ENCODE measurements around the gene HYAL2.
"Not testable (repeated sequence)": the region's sequence is repeated elsewhere in the genome, so short reads cannot be mapped to it uniquely, and the experiment has no call there.

Gene HYAL2

DNA sequence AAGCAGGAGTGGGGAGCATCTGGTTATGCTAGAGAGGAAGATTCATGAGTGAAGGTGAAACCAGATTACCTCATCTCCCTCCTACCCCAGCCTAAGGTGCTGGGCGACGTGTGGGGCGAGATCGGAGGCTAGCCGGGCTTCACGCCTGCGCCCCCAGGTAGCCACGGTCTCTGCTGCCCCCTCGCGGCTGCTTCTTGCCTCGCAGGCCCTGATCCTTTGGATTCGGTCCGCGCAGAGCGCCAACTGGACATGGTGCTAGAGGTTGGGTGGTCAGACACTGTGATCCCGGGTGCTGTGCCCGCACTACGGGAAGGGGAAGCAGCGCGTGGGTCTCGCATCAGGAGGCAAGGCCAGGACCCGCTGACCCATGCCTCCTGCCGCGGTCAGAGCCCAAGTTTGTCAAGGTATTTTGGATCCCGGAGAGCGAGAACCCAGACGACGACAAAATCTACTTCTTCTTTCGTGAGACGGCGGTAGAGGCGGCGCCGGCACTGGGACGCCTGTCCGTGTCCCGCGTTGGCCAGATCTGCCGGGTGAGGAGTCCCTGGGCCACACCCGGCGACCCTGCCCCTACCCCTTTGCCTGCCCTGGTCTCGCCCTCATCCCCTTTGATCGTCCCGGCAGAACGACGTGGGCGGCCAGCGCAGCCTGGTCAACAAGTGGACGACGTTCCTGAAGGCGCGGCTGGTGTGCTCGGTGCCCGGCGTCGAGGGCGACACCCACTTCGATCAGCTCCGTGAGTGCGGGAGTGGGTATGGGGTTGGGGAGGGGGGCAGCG is 49.4 kb downstream of the HYAL2 start (continued):
- TF ChIP-seq ZNF785 (tag by site-specific recombination; IDR thresholded peaks at IDR 0.05) (no peak), ZNF624 (tag by site-specific recombination; IDR thresholded peaks at IDR 0.05) (no peak), SP7 (tag by site-specific recombination; IDR thresholded peaks at IDR 0.05) (no peak), ZEB2 (tag by site-specific recombination; IDR thresholded peaks at IDR 0.05) (0 out of 2 replicates have a peak, but pooled peaks have one; percentile 57), ZNF48 (tag by site-specific recombination; IDR thresholded peaks at IDR 0.05) (no peak), GLI4 (tag by site-specific recombination; IDR thresholded peaks at IDR 0.05) (no peak)

DNA sequence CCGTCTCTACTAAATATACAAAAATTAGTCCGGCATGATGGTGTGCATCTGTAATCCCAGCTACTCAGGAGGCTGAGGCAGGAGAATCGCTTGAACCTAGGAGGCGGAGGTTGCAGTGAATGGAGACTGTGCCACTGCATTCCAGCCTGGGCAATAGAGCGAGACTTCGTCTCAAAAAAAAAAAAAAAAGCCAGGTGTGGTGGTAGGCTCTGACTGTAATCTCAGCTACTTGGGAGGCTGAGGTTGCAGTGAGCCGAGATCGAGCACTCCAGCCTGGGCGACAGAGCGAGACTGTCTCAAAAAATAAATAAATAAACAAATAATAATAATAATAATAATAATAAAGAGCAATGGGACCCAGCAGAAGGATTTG is 50.0 kb downstream of the HYAL2 start:
- H3K27ac ChIP-seq (ENCODE audit: extremely low read depth, low read depth, low read length); H3K4me3 ChIP-seq (ENCODE audit: low read depth, low read length); POLR2A ChIA-PET; H3K9me3 ChIP-seq (ENCODE audit: control insufficient read depth, insufficient read depth, low read depth, low read length); H3K4me1 ChIP-seq (ENCODE audit: control insufficient read depth, insufficient read depth, low read length); H3K36me3 ChIP-seq (ENCODE audit: control insufficient read depth in 2 of 2, insufficient read depth in 1 of 2, low read length in 2 of 2): not testable (repeated sequence)
- CTCF ChIA-PET: interaction anchor here (0.6 to 3.8 kb wide), 11 partner anchors 9 to 1145 kb away, joined by 3 to 38 read pairs (median 5); no protein-coding TSS in a partner anchor

DNA sequence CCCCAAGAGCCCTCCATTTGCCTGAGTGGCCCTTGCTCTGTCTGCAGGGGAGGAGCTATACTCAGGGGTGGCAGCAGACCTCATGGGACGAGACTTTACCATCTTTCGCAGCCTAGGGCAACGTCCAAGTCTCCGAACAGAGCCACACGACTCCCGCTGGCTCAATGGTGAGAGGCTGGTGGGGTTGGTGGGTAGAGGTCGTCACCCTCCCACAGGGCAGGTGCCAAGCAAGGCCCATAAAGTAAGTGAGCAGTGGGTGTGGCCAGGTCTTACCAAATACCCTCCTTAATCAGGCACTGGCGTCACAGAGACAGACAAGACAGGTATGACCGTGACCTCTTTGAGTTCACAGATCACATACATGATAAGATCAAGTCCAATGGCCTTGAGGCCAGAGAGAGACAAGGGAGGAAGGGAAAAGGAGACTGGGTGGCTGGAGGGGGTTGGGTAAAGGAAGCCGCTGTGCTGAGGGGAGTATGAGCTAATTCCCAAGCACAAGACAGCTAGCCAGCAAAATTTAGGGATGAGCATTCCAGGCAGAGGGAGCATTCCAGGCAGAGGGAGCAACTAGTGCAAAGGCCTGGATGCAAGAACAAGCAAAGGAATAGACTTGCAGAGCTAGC is 51.1 kb downstream of the HYAL2 start:
- Histone ChIP-seq H3K9me3 (ENCODE audit: control insufficient read depth, insufficient read depth, low read depth, low read length) (no peaks in the 10 kb centered on the region), H3K27ac (ENCODE audit: extremely low read depth, low read depth, low read length) (no peak overlapping the region), H3K4me1 (ENCODE audit: control insufficient read depth, insufficient read depth, low read length) (no peaks in the 10 kb centered on the region), H3K36me3 (ENCODE audit: control insufficient read depth in 2 of 2, insufficient read depth in 1 of 2, low read length in 2 of 2) (no peaks in the 10 kb centered on the region), H3K4me3 (ENCODE audit: low read depth, low read length) (no peak overlapping the region)
- CTCF ChIA-PET: interaction anchor here (0.6 to 3.8 kb wide), 12 partner anchors 8 to 238 kb away, joined by 3 to 38 read pairs (median 5); no protein-coding TSS in a partner anchor
- POLR2A ChIA-PET: no interaction called here
- TF ChIP-seq, protein P1, sequence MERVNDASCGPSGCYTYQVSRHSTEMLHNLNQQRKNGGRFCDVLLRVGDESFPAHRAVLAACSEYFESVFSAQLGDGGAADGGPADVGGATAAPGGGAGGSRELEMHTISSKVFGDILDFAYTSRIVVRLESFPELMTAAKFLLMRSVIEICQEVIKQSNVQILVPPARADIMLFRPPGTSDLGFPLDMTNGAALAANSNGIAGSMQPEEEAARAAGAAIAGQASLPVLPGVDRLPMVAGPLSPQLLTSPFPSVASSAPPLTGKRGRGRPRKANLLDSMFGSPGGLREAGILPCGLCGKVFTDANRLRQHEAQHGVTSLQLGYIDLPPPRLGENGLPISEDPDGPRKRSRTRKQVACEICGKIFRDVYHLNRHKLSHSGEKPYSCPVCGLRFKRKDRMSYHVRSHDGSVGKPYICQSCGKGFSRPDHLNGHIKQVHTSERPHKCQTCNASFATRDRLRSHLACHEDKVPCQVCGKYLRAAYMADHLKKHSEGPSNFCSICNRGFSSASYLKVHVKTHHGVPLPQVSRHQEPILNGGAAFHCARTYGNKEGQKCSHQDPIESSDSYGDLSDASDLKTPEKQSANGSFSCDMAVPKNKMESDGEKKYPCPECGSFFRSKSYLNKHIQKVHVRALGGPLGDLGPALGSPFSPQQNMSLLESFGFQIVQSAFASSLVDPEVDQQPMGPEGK (tag by site-specific recombination; IDR thresholded peaks at IDR 0.05): no peak
- TF ChIP-seq, protein P2, sequence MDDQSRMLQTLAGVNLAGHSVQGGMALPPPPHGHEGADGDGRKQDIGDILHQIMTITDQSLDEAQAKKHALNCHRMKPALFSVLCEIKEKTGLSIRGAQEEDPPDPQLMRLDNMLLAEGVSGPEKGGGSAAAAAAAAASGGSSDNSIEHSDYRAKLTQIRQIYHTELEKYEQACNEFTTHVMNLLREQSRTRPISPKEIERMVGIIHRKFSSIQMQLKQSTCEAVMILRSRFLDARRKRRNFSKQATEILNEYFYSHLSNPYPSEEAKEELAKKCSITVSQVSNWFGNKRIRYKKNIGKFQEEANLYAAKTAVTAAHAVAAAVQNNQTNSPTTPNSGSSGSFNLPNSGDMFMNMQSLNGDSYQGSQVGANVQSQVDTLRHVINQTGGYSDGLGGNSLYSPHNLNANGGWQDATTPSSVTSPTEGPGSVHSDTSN (CRISPR knock-in tag; IDR thresholded peaks at IDR 0.05): no peak
- TF ChIP-seq ZNF792 (tag by site-specific recombination; IDR thresholded peaks at IDR 0.05) (no peak), ZNF221 (tag by site-specific recombination; IDR thresholded peaks at IDR 0.05; ENCODE audit: borderline replicate concordance) (no peak), ZNF274 (IDR thresholded peaks at IDR 0.05; ENCODE audit: low read length) (no peak), ZNF274 (tag by site-specific recombination; IDR thresholded peaks at IDR 0.05; ENCODE audit: borderline replicate concordance) (no peak), ZNF776 (tag by site-specific recombination; IDR thresholded peaks at IDR 0.05; ENCODE audit: borderline replicate concordance) (no peak), TCF7L2 (IDR thresholded peaks at IDR 0.05; ENCODE audit: borderline replicate concordance, low read depth, low read length) (no peak), WT1 (tag by site-specific recombination; IDR thresholded peaks at IDR 0.05) (no peak), ZNF660 (tag by site-specific recombination; IDR thresholded peaks at IDR 0.05) (no peak), ZSCAN23 (tag by site-specific recombination; IDR thresholded peaks at IDR 0.05) (no peak), ZNF2 (tag by site-specific recombination; IDR thresholded peaks at IDR 0.05) (no peak)
- TF ChIP-seq, protein P3, sequence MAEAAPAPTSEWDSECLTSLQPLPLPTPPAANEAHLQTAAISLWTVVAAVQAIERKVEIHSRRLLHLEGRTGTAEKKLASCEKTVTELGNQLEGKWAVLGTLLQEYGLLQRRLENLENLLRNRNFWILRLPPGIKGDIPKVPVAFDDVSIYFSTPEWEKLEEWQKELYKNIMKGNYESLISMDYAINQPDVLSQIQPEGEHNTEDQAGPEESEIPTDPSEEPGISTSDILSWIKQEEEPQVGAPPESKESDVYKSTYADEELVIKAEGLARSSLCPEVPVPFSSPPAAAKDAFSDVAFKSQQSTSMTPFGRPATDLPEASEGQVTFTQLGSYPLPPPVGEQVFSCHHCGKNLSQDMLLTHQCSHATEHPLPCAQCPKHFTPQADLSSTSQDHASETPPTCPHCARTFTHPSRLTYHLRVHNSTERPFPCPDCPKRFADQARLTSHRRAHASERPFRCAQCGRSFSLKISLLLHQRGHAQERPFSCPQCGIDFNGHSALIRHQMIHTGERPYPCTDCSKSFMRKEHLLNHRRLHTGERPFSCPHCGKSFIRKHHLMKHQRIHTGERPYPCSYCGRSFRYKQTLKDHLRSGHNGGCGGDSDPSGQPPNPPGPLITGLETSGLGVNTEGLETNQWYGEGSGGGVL (tag by site-specific recombination; IDR thresholded peaks at IDR 0.05): no peak
- TF ChIP-seq, protein P4, sequence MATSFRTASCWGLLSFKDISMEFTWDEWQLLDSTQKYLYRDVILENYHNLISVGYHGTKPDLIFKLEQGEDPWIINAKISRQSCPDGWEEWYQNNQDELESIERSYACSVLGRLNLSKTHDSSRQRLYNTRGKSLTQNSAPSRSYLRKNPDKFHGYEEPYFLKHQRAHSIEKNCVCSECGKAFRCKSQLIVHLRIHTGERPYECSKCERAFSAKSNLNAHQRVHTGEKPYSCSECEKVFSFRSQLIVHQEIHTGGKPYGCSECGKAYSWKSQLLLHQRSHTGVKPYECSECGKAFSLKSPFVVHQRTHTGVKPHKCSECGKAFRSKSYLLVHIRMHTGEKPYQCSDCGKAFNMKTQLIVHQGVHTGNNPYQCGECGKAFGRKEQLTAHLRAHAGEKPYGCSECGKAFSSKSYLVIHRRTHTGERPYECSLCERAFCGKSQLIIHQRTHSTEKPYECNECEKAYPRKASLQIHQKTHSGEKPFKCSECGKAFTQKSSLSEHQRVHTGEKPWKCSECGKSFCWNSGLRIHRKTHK (tag by site-specific recombination; IDR thresholded peaks at IDR 0.05): no peak
